Erythroblast (primary cell): ENCODE results near the gene RGS14.

Experiments used
- GATA1 ChIP-seq: IDR thresholded peaks from 2 replicates; pipeline ENCODE4 v1.6.1; 2011; ENCODE audit warnings: low read depth, mild to moderate bottlenecking, control low read depth, low read length, moderate library complexity
- POLR2A ChIP-seq: IDR thresholded peaks from 2 replicates; pipeline ENCODE4 v1.6.1; 2011; ENCODE audit warnings: mild to moderate bottlenecking, low read length

- TF ChIP-seq POLR2A (no peak), GATA1 (no peak)
Measured at GRCh38 chr5:177329883-177330282, 27.8 kb upstream of the RGS14 start.
